ENCODE measurements around the gene SARS1.

DNA sequence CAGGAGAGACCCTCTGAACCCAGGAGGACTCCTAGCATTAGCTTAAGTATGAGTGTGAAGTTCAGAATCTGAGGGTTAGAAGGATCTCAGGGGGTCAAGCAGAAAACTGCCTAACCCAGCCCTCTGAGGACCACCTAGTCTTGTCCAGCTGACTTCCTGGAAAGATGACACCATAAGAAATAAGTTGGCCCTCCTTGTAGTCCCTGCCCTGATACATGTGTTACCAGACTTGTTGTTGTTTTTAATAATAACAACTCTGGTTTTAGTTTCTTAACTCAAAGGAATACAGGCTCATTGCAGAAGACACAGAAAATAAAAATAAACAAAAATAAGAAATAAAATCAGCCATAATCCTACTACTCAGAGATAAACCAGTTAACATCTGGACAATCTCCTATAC is 21.8 kb upstream of the SARS1 start:
- TF ChIP-seq, protein P1, sequence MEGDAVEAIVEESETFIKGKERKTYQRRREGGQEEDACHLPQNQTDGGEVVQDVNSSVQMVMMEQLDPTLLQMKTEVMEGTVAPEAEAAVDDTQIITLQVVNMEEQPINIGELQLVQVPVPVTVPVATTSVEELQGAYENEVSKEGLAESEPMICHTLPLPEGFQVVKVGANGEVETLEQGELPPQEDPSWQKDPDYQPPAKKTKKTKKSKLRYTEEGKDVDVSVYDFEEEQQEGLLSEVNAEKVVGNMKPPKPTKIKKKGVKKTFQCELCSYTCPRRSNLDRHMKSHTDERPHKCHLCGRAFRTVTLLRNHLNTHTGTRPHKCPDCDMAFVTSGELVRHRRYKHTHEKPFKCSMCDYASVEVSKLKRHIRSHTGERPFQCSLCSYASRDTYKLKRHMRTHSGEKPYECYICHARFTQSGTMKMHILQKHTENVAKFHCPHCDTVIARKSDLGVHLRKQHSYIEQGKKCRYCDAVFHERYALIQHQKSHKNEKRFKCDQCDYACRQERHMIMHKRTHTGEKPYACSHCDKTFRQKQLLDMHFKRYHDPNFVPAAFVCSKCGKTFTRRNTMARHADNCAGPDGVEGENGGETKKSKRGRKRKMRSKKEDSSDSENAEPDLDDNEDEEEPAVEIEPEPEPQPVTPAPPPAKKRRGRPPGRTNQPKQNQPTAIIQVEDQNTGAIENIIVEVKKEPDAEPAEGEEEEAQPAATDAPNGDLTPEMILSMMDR (IDR thresholded peaks at IDR 0.05), result no peak
- no peak for TF ChIP-seq POLR2A (IDR thresholded peaks at IDR 0.05)

All from esophagus squamous epithelium (tissue), 4 donors.